GM18870 (cell line): ENCODE results near the gene MRPL2.

ENCODE experiments used
- ATAC-seq: cut with Tn5 transposase; IDR thresholded peaks from one replicate; pipeline ENCODE4 v1.9.1; 2021; ENCODE audit warnings: moderate library complexity; ENCODE audit not compliant: unreplicated experiment

MRPL2 gene

GRCh38 chr6:43021270-43022047 lies 37.8 kb downstream of the MRPL2 start, which contains the start of gene RRP36:
Gene RRP36, plus strand, starts transcription at chr6:43021623. Its CDS starts 32 bp downstream, at chr6:43021655.
- ATAC-seq = no peak

- no peak for ATAC-seq
These were observed 38.4 kb downstream of the MRPL2 start for GRCh38 chr6:43020847-43021246.

GRCh38 chr6:43020052-43020705 lies 39.1 kb downstream of the MRPL2 start:
- ATAC-seq = no peak

- ATAC-seq = no peak
These were observed 40.1 kb downstream of the MRPL2 start for GRCh38 chr6:43019152-43019551.

- no peak for ATAC-seq
These were observed 42.3 kb downstream of the MRPL2 start for GRCh38 chr6:43016943-43017334.

GRCh38 chr6:43016176-43016942 lies 42.9 kb downstream of the MRPL2 start:
- no peak for ATAC-seq

- no peak for ATAC-seq
These were observed 44.8 kb downstream of the MRPL2 start for GRCh38 chr6:43014434-43014909.

- ATAC-seq = peak; percentile 95
These were observed 45.3 kb downstream of the MRPL2 start, which contains the start of the genes KLHDC3 and MEA1 for GRCh38 chr6:43013843-43014433. Gene KLHDC3, plus strand, starts transcription at chr6:43014249. Its CDS starts 2,944 bp downstream, at chr6:43017193. Gene MEA1, minus strand, starts transcription at chr6:43013946. Its CDS starts 133 bp downstream, at chr6:43013813.

GRCh38 chr6:43013097-43013842 lies 46.0 kb downstream of the MRPL2 start:
- no peak for ATAC-seq

- ATAC-seq = no peak
These were observed 46.9 kb downstream of the MRPL2 start for GRCh38 chr6:43012364-43012763.

- no peak for ATAC-seq
These were observed 48.0 kb downstream of the MRPL2 start for GRCh38 chr6:43011207-43011606.

- no peak for ATAC-seq
These were observed 50.1 kb downstream of the MRPL2 start for GRCh38 chr6:43009124-43009523.

- no peak for ATAC-seq
These were observed 52.1 kb downstream of the MRPL2 start for GRCh38 chr6:43007126-43007525.

- no peak for ATAC-seq
These were observed 53.0 kb downstream of the MRPL2 start for GRCh38 chr6:43006251-43006650.

GRCh38 chr6:43005844-43006243 lies 53.4 kb downstream of the MRPL2 start:
- no peak for ATAC-seq
